Fibroblast of the conjunctiva (primary cell): Measurements from ENCODE around the gene BRWD1.
A peak's percentile ranks its signal among the peaks of the same experiment; 100 is the strongest.
"Not testable (repeated sequence)": the region's sequence is repeated elsewhere in the genome, so short reads cannot be mapped to it uniquely, and the experiment has no call there.

Source experiments
- DNase-seq: peaks from one replicate; pipeline ENCODE4 v3.0.0-alpha.2; 2010; ENCODE audit warnings: low read depth

BRWD1 gene

GRCh38 chr21:39281853-39282252 lies 31.6 kb downstream of the BRWD1 start:
- DNase-seq = no peak

GRCh38 chr21:39281207-39281606 lies 32.2 kb downstream of the BRWD1 start:
- no peak for DNase-seq

- DNase-seq = no peak
These were observed 43.8 kb downstream of the BRWD1 start for GRCh38 chr21:39269620-39270019.

GRCh38 chr21:39265603-39266002 lies 47.8 kb downstream of the BRWD1 start:
- no peak for DNase-seq

GRCh38 chr21:39263372-39263771 lies 50.1 kb downstream of the BRWD1 start:
- peak; percentile 65 for DNase-seq

GRCh38 chr21:39258207-39258606 lies 55.2 kb downstream of the BRWD1 start:
- no peak for DNase-seq

- peak; percentile 17 for DNase-seq
These were observed 62.1 kb downstream of the BRWD1 start for GRCh38 chr21:39251326-39251725.

- no peak for DNase-seq
These were observed 75.2 kb downstream of the BRWD1 start for GRCh38 chr21:39238275-39238674.

- DNase-seq = no peak
These were observed 80.6 kb downstream of the BRWD1 start for GRCh38 chr21:39232861-39233291.

- DNase-seq = no peak
These were observed 88.5 kb downstream of the BRWD1 start for GRCh38 chr21:39224930-39225329.

- DNase-seq = no peak
These were observed 91.4 kb downstream of the BRWD1 start for GRCh38 chr21:39221997-39222486.

GRCh38 chr21:39221282-39221996 lies 92.0 kb downstream of the BRWD1 start:
- no peak for DNase-seq

- DNase-seq = not testable (repeated sequence)
These were observed 92.6 kb downstream of the BRWD1 start for GRCh38 chr21:39220875-39221274.

GRCh38 chr21:39220150-39220549 lies 93.3 kb downstream of the BRWD1 start:
- DNase-seq = no peak

GRCh38 chr21:39218082-39218409 lies 95.4 kb downstream of the BRWD1 start:
- no peak for DNase-seq

- no peak for DNase-seq
These were observed 95.9 kb downstream of the BRWD1 start for GRCh38 chr21:39217356-39218081.

GRCh38 chr21:39216290-39216689 lies 97.1 kb downstream of the BRWD1 start:
- DNase-seq = no peak

GRCh38 chr21:39215078-39215477 lies 98.4 kb downstream of the BRWD1 start:
- no peak for DNase-seq

GRCh38 chr21:39209334-39209688 lies 104.1 kb downstream of the BRWD1 start:
- DNase-seq = no peak

- no peak for DNase-seq
These were observed 104.7 kb downstream of the BRWD1 start for GRCh38 chr21:39208624-39209333.

- DNase-seq = no peak
These were observed 109.3 kb downstream of the BRWD1 start for GRCh38 chr21:39204134-39204533.

- no peak for DNase-seq
These were observed 114.6 kb downstream of the BRWD1 start for GRCh38 chr21:39198800-39199199.
